ENCODE measurements around the gene BMERB1.

- TF ChIP-seq MXD4 (CRISPR knock-in tag; IDR thresholded peaks at IDR 0.05; ENCODE audit: borderline replicate concordance) (no peak), NFE2L1 (CRISPR knock-in tag; IDR thresholded peaks at IDR 0.05) (no peak), CTCF (IDR thresholded peaks at IDR 0.05) (no peak), ATF6 (CRISPR knock-in tag; IDR thresholded peaks at IDR 0.05) (no peak), NR2C2 (CRISPR knock-in tag; IDR thresholded peaks at IDR 0.05) (no peak), CREB1 (CRISPR knock-in tag; IDR thresholded peaks at IDR 0.05) (no peak), FOXK1 (CRISPR knock-in tag; IDR thresholded peaks at IDR 0.05) (no peak), ZNF263 (CRISPR knock-in tag; IDR thresholded peaks at IDR 0.05; ENCODE audit: low read depth) (no peak), NFYB (CRISPR knock-in tag; conservative IDR thresholded peaks at IDR 0.05; ENCODE audit: low read depth) (no peak), ARID4B (CRISPR knock-in tag; IDR thresholded peaks at IDR 0.05; ENCODE audit: borderline replicate concordance) (no peak), ZBTB43 (CRISPR knock-in tag; IDR thresholded peaks at IDR 0.05) (no peak)
Observed at GRCh38 chr16:15482748-15483298, 48.4 kb downstream of the BMERB1 start.
